ENCODE data around the gene ATXN1. TPM values are rescaled to one million over a fixed set of nuclear protein-coding genes. Genes with fewer than 3 reads are reported as not detected.
A peak's percentile ranks its signal among the peaks of the same experiment; 100 is the strongest.

ATXN1 gene
- total RNA-seq, 4 donors from 2014 or later, result 24.9 to 48.0 (median 36.8) TPM

- Histone ChIP-seq H3K27ac (peak overlapping the region in 1 of 4 donors; percentile 32), H3K9me3 (peaks cover 0 to 13% (median 0%) of the 10 kb centered on the region in 4 donors), H3K4me3 (no peak overlapping the region), H3K36me3 (peaks cover 0 to 24% (median 0%) of the 10 kb centered on the region in 3 donors), H3K27me3 (no peaks in the 10 kb centered on the region), H3K4me1 (peaks cover 0 to 2% (median 0%) of the 10 kb centered on the region in 4 donors)
- TF ChIP-seq POLR2A (IDR thresholded peaks at IDR 0.05) (no peak), EP300 (IDR thresholded peaks at IDR 0.05) (no peak), CTCF (IDR thresholded peaks at IDR 0.05) (no peak)
- no peak for DNase-seq (ENCODE audit: low spot score in 2 of 2)
- WGBS, 2 donors, result 84 to 89% methylated on average over 6 of the region's 6 CpGs
Measured at GRCh38 chr6:16659466-16660156, 101.6 kb downstream of the ATXN1 start.

GRCh38 chr6:16658348-16659034, 102.8 kb downstream of the ATXN1 start:
- 54 to 68% methylated on average over 5 of the region's 5 CpGs for WGBS, 2 donors
- Histone ChIP-seq H3K27ac (peak overlapping the region in 2 of 4 donors; percentile 32), H3K9me3 (peaks cover 0 to 13% (median 0%) of the 10 kb centered on the region in 4 donors), H3K4me1 (peaks cover 0 to 2% (median 0%) of the 10 kb centered on the region in 4 donors), H3K36me3 (peaks cover 0 to 31% (median 0%) of the 10 kb centered on the region in 3 donors), H3K4me3 (no peak overlapping the region), H3K27me3 (no peaks in the 10 kb centered on the region)
- DNase-seq (ENCODE audit: low spot score in 2 of 2), result no peak
- TF ChIP-seq CTCF (IDR thresholded peaks at IDR 0.05), result no peak
- TF ChIP-seq POLR2A (IDR thresholded peaks at IDR 0.05), result no peak
- TF ChIP-seq EP300 (IDR thresholded peaks at IDR 0.05), result no peak

DNA sequence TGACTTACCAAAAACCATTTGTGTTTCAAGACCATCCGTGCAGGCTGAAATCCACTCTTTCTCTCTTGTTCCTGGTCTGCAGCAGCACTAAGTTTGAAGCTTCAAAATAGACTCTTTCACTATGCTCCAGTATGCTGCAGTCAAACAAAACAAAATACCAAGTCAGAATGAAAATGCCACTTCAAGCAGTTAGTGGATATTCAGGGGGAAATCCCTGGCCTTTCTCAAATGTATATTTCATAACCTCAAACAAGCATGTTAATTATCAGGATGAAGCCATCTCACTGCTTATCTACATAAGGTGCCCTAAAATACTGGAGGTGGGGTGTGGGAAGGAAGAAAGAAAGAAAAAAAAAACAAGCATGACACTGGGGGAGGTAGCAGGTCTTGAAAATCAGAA, 103.5 kb downstream of the ATXN1 start:
- H3K36me3 ChIP-seq, result peaks cover 0 to 37% (median 0%) of the 10 kb centered on the region in 3 donors
- H3K27ac ChIP-seq, result peak overlapping the region in 2 of 4 donors; percentile 32
- no peak for DNase-seq (ENCODE audit: low spot score in 2 of 2)
- no peaks in the 10 kb centered on the region for H3K27me3 ChIP-seq
- TF ChIP-seq CTCF (IDR thresholded peaks at IDR 0.05), result no peak
- no peak for TF ChIP-seq EP300 (IDR thresholded peaks at IDR 0.05)
- TF ChIP-seq POLR2A (IDR thresholded peaks at IDR 0.05), result no peak
- 50 to 58% methylated on average over 1 of the region's 1 CpG for WGBS, 2 donors
- no peak overlapping the region for H3K4me3 ChIP-seq
- H3K4me1 ChIP-seq, result peaks cover 0 to 2% (median 0%) of the 10 kb centered on the region in 4 donors
- H3K9me3 ChIP-seq, result peaks cover 0 to 13% (median 0%) of the 10 kb centered on the region in 4 donors

GRCh38 chr6:16656451-16656850, 104.8 kb downstream of the ATXN1 start:
- no peak overlapping the region for H3K27ac ChIP-seq
- no peaks in the 10 kb centered on the region for H3K27me3 ChIP-seq
- DNase-seq (ENCODE audit: low spot score in 2 of 2), result no peak
- TF ChIP-seq EP300 (IDR thresholded peaks at IDR 0.05), result no peak
- TF ChIP-seq POLR2A (IDR thresholded peaks at IDR 0.05), result no peak
- no peak for TF ChIP-seq CTCF (IDR thresholded peaks at IDR 0.05)
- H3K4me3 ChIP-seq, result no peak overlapping the region
- H3K4me1 ChIP-seq, result peaks cover 0 to 2% (median 0%) of the 10 kb centered on the region in 4 donors
- 94 to 96% methylated on average over 4 of the region's 4 CpGs for WGBS, 2 donors
- peaks cover 0 to 32% (median 0%) of the 10 kb centered on the region in 3 donors for H3K36me3 ChIP-seq
- peaks cover 0 to 3% (median 0%) of the 10 kb centered on the region in 4 donors for H3K9me3 ChIP-seq

DNA sequence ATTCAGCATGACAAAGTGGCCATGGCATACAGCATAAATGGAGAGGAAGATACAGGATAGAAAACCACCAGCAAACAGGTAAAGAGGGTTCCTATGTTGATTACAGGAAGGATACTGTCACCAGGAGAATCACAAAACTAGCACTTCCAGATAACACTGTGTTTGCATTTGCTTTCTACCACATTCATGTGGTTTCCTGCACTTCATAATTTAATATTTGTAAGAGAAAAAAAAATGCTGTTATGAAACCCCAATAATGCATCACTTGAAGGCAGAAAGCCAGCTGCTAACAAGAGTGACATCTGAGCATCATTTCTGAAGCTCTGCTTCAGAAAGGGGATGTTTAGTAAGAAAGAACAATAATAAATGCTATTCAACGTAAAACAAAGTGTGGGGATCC, 106.6 kb downstream of the ATXN1 start:
- 62 to 70% methylated on average over 1 of the region's 1 CpG for WGBS, 2 donors
- no peak for DNase-seq (ENCODE audit: low spot score in 2 of 2)

More for the DNA sequence above, 106.6 kb downstream of the ATXN1 start:
- no peak for TF ChIP-seq EP300 (IDR thresholded peaks at IDR 0.05)
- no peak for TF ChIP-seq CTCF (IDR thresholded peaks at IDR 0.05)
- no peak for TF ChIP-seq POLR2A (IDR thresholded peaks at IDR 0.05)
- H3K27me3 ChIP-seq, result no peaks in the 10 kb centered on the region
- H3K27ac ChIP-seq, result peak overlapping the region in 1 of 4 donors; percentile 9
- no peak overlapping the region for H3K4me3 ChIP-seq
- peaks cover 0 to 30% (median 0%) of the 10 kb centered on the region in 3 donors for H3K36me3 ChIP-seq
- no peaks in the 10 kb centered on the region for H3K9me3 ChIP-seq
- H3K4me1 ChIP-seq, result peaks cover 0 to 2% (median 0%) of the 10 kb centered on the region in 4 donors
